ENCODE results near the gene PPIL4. TPM values are rescaled to one million over a fixed set of nuclear protein-coding genes. Genes with fewer than 3 reads are reported as not detected.

Gene PPIL4
- total RNA-seq, 1 experiment from 2014 or later, result 36.9 TPM

GRCh38 chr6:149489967-149490366, 55.9 kb downstream of the PPIL4 start:
- no peak overlapping the region for H3K56ac ChIP-seq (ENCODE audit: insufficient read length, low read depth, low read length)
- no peak overlapping the region for H4K91ac ChIP-seq (ENCODE audit: insufficient read length, low read depth, low read length)
- Mint-ChIP-seq H3K9me3 (no peaks in the 10 kb centered on the region), H3K27ac (no peak overlapping the region; a peak in 1 of 7 replicates), H3K36me3 (ENCODE audit: insufficient read depth in 1 of 3, low read depth in 3 of 3) (no peaks in the 10 kb centered on the region), H3K4me1 (peaks cover 3 to 4% of the 10 kb centered on the region in 2 experiments; a peak in 2 of 4 replicates), H3K4me3 (no peak overlapping the region), H3K27me3 (ENCODE audit: low read depth) (no peaks in the 10 kb centered on the region)
- H3K79me2 ChIP-seq (ENCODE audit: insufficient read depth, low read length), result no peaks in the 10 kb centered on the region
- H4K8ac ChIP-seq (replicated peaks; ENCODE audit: insufficient read length, low read depth, low read length), result no peak overlapping the region
- H3K27me3 ChIP-seq (ENCODE audit: insufficient read depth, low read length), result no peaks in the 10 kb centered on the region
- H3K9me3 ChIP-seq (ENCODE audit: control insufficient read depth, low read depth, low read length), result no peaks in the 10 kb centered on the region
- H2BK120ac ChIP-seq (ENCODE audit: low read depth, low read length, poor library complexity, severe bottlenecking), result no peak overlapping the region
- H3K4ac ChIP-seq (ENCODE audit: low read depth, low read length), result no peak overlapping the region
- H3K9ac ChIP-seq (ENCODE audit: extremely low read depth, insufficient read length, low read length), result no peak overlapping the region
- H3K18ac ChIP-seq (ENCODE audit: insufficient read length, low read depth, low read length), result no peak overlapping the region
- no peak overlapping the region for H3K4me2 ChIP-seq (ENCODE audit: insufficient read depth, insufficient read length, low read length)
- no peak overlapping the region for H2BK5ac ChIP-seq (ENCODE audit: insufficient read length, low read length)
- TF ChIP-seq, protein P1, sequence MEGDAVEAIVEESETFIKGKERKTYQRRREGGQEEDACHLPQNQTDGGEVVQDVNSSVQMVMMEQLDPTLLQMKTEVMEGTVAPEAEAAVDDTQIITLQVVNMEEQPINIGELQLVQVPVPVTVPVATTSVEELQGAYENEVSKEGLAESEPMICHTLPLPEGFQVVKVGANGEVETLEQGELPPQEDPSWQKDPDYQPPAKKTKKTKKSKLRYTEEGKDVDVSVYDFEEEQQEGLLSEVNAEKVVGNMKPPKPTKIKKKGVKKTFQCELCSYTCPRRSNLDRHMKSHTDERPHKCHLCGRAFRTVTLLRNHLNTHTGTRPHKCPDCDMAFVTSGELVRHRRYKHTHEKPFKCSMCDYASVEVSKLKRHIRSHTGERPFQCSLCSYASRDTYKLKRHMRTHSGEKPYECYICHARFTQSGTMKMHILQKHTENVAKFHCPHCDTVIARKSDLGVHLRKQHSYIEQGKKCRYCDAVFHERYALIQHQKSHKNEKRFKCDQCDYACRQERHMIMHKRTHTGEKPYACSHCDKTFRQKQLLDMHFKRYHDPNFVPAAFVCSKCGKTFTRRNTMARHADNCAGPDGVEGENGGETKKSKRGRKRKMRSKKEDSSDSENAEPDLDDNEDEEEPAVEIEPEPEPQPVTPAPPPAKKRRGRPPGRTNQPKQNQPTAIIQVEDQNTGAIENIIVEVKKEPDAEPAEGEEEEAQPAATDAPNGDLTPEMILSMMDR (conservative IDR thresholded peaks at IDR 0.05), result no peak
- H3T11ph ChIP-seq (ENCODE audit: low read length), result no peak overlapping the region
- no peak overlapping the region for H3K27ac ChIP-seq (ENCODE audit: insufficient read length, low read depth, low read length)
- no peak overlapping the region for H2BK15ac ChIP-seq (ENCODE audit: low read depth, low read length)
- H2BK12ac ChIP-seq (ENCODE audit: insufficient read length, low read depth, low read length), result no peak overlapping the region
- no peak overlapping the region for H4K5ac ChIP-seq (ENCODE audit: insufficient read length, low read depth, low read length)
- no CpG with 5 or more reads among the region's 4 CpGs for WGBS (ENCODE audit: extremely low coverage, insufficient read length, low lambda C conversion rate)
- no peak overlapping the region for H2AK5ac ChIP-seq (ENCODE audit: insufficient read length, low read length)
- DNase-seq, result no peak
- H3K23me2 ChIP-seq (ENCODE audit: insufficient read length, low read depth, low read length, poor library complexity, severe bottlenecking), result no peaks in the 10 kb centered on the region
- no peak overlapping the region for H2AFZ ChIP-seq (ENCODE audit: low read length)
- no peak overlapping the region for H3K14ac ChIP-seq (ENCODE audit: insufficient read depth, low read length)
- no peaks in the 10 kb centered on the region for H3K4me1 ChIP-seq (ENCODE audit: insufficient read depth, low read length)
- no peak overlapping the region for H3K23ac ChIP-seq (ENCODE audit: insufficient read length, low read depth, low read length)
- H4K20me1 ChIP-seq (ENCODE audit: control insufficient read depth, insufficient read depth, insufficient read length), result no peaks in the 10 kb centered on the region
- H2BK20ac ChIP-seq (ENCODE audit: low read depth, low read length, poor library complexity, severe bottlenecking), result no peak overlapping the region
- no peaks in the 10 kb centered on the region for H3K79me1 ChIP-seq (ENCODE audit: insufficient read depth, low read depth, low read length, poor library complexity, severe bottlenecking)

All from H9 (cell line).